ENCODE results near the gene CHCHD5. TPM values are rescaled to one million over a fixed set of nuclear protein-coding genes. Genes with fewer than 3 reads are reported as not detected.
"Not testable (repeated sequence)": the region's sequence is repeated elsewhere in the genome, so short reads cannot be mapped to it uniquely, and the experiment has no call there.

The CHCHD5 gene, protein sequence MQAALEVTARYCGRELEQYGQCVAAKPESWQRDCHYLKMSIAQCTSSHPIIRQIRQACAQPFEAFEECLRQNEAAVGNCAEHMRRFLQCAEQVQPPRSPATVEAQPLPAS
- total RNA-seq, result 10 to 100 TPM; 22.0 to 25.7 TPM

DNA sequence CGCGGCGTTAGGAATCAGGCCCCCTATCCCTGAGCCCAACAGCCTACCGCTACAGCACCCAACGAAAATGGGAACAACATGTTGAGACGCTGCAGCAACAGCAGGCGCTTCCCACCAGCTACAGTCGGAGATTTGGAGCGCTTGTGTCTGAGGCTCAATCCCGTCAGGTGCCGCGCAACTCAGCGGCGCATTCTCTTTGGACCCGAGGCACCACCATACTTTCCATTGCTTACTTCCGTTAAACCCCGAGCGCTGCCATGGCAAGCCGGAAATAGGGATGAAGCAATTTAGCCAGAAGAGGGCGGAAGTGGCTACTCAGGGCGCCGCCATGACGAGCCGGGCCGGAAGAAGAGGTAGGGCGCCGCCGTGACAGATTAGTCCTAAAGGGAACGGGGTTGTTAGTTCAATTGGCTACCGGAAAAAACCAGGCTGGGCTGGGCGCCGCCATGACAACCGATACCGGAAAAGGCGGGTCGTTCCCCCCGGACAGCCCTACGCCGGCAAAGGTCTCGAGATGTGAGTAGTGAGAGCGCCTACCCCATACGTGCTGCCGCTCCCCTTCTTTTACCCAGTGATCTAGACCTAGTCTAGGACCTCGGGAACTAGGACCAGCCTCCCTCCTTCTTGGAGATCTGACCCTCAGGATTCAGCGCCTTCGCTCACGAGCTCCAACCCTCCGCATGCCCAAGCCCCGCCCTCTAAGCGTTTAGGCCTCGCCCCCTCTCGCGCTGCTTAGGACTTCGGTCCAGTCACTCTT, at the start of gene CHCHD5:
CHCHD5 (plus strand) TSS at position 476 of the 757 bp plus-strand sequence; CDS start at position 515, 39 bp downstream.
- Mint-ChIP-seq H3K27ac (peak within 1 kb of the TSS; percentile 96 to 100), H3K4me3 (peak within 1 kb of the TSS; percentile 94), H3K36me3 (peaks cover 5% of the 10 kb centered on the region), H3K4me1 (ENCODE audit: low read depth in 2 of 2) (peaks cover 39 to 40% of the 10 kb centered on the region in 2 donors), H3K27me3 (no peaks in the 10 kb centered on the region), H3K9me3 (no peaks in the 10 kb centered on the region)
- DNase-seq (ENCODE audit: low spot score) (peak; percentile 97), ATAC-seq (peak; percentile 95 to 97)

DNA sequence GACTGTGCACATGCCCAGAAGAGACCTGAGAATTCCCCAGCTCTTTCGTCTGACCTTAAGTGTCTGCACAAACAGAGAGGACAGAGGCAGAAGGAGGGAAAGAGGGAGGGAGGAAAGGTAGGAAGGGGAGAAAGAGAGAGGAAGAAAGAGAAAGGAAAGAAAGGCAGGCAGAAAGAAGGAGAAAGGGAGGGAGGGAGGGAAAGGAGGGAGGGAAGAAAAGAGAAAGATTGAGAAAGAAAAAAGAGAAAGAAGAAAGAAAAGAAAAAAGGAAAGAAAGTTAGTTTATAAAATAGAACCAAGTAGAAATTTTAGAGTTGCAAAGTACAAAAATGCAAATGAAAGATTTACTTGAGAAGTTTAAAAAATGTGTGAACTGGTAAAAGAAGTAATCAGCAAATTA, 49.6 kb upstream of the CHCHD5 start:
- peaks cover 6% of the 10 kb centered on the region for H3K36me3 Mint-ChIP-seq
- ATAC-seq, result no peak
- H3K4me3 Mint-ChIP-seq, result no peak overlapping the region
- H3K27me3 Mint-ChIP-seq, result no peaks in the 10 kb centered on the region
- no peaks in the 10 kb centered on the region for H3K9me3 Mint-ChIP-seq
- no peaks in the 10 kb centered on the region for H3K4me1 Mint-ChIP-seq (ENCODE audit: low read depth in 2 of 2)
- no peak for DNase-seq (ENCODE audit: low spot score)
- H3K27ac Mint-ChIP-seq, result no peak overlapping the region

GRCh38 chr2:112536665-112537064, 47.7 kb upstream of the CHCHD5 start:
- H3K36me3 Mint-ChIP-seq; DNase-seq (ENCODE audit: low spot score); H3K4me3 Mint-ChIP-seq; H3K27me3 Mint-ChIP-seq; H3K9me3 Mint-ChIP-seq; H3K27ac Mint-ChIP-seq; ATAC-seq: not testable (repeated sequence)
- H3K4me1 Mint-ChIP-seq (ENCODE audit: low read depth in 2 of 2), result peaks cover 8 to 11% of the 10 kb centered on the region in 2 donors

DNA sequence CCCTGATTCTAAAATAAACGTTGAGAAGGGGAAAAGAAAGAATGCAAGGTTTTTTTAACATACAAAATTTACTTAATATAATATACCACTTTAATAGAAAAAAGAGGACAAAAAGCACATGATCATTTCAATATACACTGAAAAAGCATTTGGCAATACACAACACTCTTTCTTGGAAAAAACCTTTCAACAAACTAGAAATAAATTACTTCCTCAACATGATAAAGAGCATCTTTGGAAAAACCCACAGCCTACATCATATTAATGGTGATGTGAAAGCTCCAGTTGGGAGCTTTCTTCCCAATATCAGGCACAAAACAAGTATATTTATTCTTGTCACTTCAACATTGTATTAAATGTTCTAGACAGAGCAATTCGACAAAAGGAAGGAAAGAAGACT, 45.1 kb upstream of the CHCHD5 start:
- Mint-ChIP-seq H3K4me1 (ENCODE audit: low read depth in 2 of 2) (peaks cover 8 to 11% of the 10 kb centered on the region in 2 donors), H3K36me3 (no peaks in the 10 kb centered on the region), H3K27ac (no peak overlapping the region), H3K27me3 (no peaks in the 10 kb centered on the region), H3K4me3 (no peak overlapping the region), H3K9me3 (no peaks in the 10 kb centered on the region)
- no peak for DNase-seq (ENCODE audit: low spot score)
- ATAC-seq, result no peak

GRCh38 chr2:112540906-112541305, 43.5 kb upstream of the CHCHD5 start:
- ATAC-seq (no peak), DNase-seq (ENCODE audit: low spot score) (no peak)
- Mint-ChIP-seq H3K4me3 (peak overlapping the region; percentile 43), H3K36me3 (no peaks in the 10 kb centered on the region), H3K9me3 (no peaks in the 10 kb centered on the region), H3K27me3 (no peaks in the 10 kb centered on the region), H3K4me1 (ENCODE audit: low read depth in 2 of 2) (peaks cover 8 to 11% of the 10 kb centered on the region in 2 donors), H3K27ac (no peak overlapping the region)

GRCh38 chr2:112541315-112542122, 42.9 kb upstream of the CHCHD5 start:
- peak; percentile 86 to 87 for ATAC-seq
- no peaks in the 10 kb centered on the region for H3K9me3 Mint-ChIP-seq
- H3K27me3 Mint-ChIP-seq, result no peaks in the 10 kb centered on the region
- no peak overlapping the region for H3K27ac Mint-ChIP-seq
- H3K4me1 Mint-ChIP-seq (ENCODE audit: low read depth in 2 of 2), result peaks cover 8 to 11% of the 10 kb centered on the region in 2 donors
- peak; percentile 79 for DNase-seq (ENCODE audit: low spot score)
- H3K36me3 Mint-ChIP-seq, result no peaks in the 10 kb centered on the region
- H3K4me3 Mint-ChIP-seq, result no peak overlapping the region

GRCh38 chr2:112542123-112542983, 42.1 kb upstream of the CHCHD5 start, which contains the start of gene POLR1B:
Gene POLR1B, plus strand, starts transcription at chr2:112542465. Its CDS starts 30 bp downstream, at chr2:112542495.
- Mint-ChIP-seq H3K27ac (no peak within 1 kb of the TSS), H3K9me3 (no peaks in the 10 kb centered on the region)

DNA sequence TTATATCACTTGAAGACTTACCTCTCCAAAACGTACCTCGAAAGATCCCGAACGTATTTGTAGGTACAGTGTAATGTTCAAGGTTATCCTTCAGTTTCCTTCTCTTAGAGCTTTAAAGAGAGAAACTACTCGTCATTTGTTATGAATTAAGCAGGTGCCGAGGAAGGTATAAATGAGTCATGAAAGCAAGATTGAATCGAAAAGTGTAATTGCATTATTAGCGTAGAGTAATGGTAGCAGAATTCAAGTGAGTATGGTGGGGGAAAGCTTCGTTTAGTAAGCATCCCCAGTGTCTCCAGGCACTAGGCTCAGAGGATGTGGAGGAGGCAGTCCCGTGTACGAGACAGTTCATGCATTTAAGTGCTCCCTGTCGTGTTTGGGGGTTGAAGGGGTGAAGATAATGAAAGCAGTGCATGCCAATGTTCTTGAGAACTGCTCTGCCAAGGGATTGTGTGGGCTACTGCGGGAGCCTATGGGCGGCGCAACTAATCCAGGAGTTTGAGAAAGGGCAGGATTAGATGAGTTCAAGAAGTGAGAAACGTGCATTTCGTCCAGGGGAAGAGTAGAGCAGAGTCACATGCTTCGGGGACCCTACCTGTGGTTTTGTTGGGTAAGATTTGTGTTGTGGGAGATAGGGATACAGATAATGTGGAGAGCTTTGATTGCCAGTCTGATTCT, 41.3 kb upstream of the CHCHD5 start:
- no peaks in the 10 kb centered on the region for H3K9me3 Mint-ChIP-seq
- H3K27ac Mint-ChIP-seq, result no peak overlapping the region
- no peak overlapping the region for H3K4me3 Mint-ChIP-seq
- no peaks in the 10 kb centered on the region for H3K27me3 Mint-ChIP-seq
- H3K4me1 Mint-ChIP-seq (ENCODE audit: low read depth in 2 of 2), result peaks cover 8 to 16% of the 10 kb centered on the region in 2 donors
- DNase-seq (ENCODE audit: low spot score), result no peak
- H3K36me3 Mint-ChIP-seq, result peaks cover 6% of the 10 kb centered on the region
- no peak for ATAC-seq

More at GRCh38 chr2:112542123-112542983, 42.1 kb upstream of the CHCHD5 start, which contains the start of gene POLR1B:
- Mint-ChIP-seq H3K4me1 (ENCODE audit: low read depth in 2 of 2) (peaks cover 8 to 15% of the 10 kb centered on the region in 2 donors), H3K4me3 (no peak within 1 kb of the TSS), H3K36me3 (peaks cover 5% of the 10 kb centered on the region), H3K27me3 (no peaks in the 10 kb centered on the region)
- DNase-seq (ENCODE audit: low spot score) (peak; percentile 88), ATAC-seq (peak; percentile 91 to 94)

GRCh38 chr2:112547333-112547732, 37.1 kb upstream of the CHCHD5 start:
- no peak for ATAC-seq
- H3K27ac Mint-ChIP-seq, result no peak overlapping the region

GRCh38 chr2:112548980-112549379, 35.4 kb upstream of the CHCHD5 start:
- Mint-ChIP-seq H3K4me1 (ENCODE audit: low read depth in 2 of 2) (peaks cover 5 to 14% of the 10 kb centered on the region in 2 donors), H3K9me3 (no peaks in the 10 kb centered on the region), H3K27ac (no peak overlapping the region), H3K36me3 (peaks cover 32% of the 10 kb centered on the region), H3K4me3 (no peak overlapping the region), H3K27me3 (no peaks in the 10 kb centered on the region)
- no peak for DNase-seq (ENCODE audit: low spot score)
- ATAC-seq, result no peak

More at GRCh38 chr2:112547333-112547732, 37.1 kb upstream of the CHCHD5 start:
- Mint-ChIP-seq H3K4me1 (ENCODE audit: low read depth in 2 of 2) (peaks cover 5 to 14% of the 10 kb centered on the region in 2 donors), H3K36me3 (peaks cover 32% of the 10 kb centered on the region), H3K27me3 (no peaks in the 10 kb centered on the region), H3K9me3 (no peaks in the 10 kb centered on the region), H3K4me3 (no peak overlapping the region)
- DNase-seq (ENCODE audit: low spot score), result no peak

DNA sequence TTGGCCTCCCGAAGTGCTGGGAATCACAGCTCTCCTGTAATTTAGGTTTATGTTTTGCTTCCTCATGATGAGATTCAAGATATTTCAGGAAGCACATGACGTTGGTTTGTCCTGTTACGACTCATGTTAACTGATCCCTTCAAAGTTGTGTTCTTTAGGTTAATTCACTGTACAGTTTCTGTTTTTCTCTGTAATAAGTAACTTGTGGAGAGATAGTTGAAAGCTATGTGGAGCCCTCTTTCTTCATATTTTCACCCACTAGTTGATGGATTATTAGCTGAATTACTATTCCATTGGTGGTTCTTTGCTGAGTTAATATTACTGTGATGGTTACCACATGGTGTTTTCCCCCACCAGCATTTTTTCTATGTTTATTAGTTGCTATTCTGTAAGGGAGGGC, 18.3 kb upstream of the CHCHD5 start:
- no peak for DNase-seq (ENCODE audit: low spot score)
- H3K9me3 Mint-ChIP-seq, result no peaks in the 10 kb centered on the region
- H3K36me3 Mint-ChIP-seq, result peaks cover 48% of the 10 kb centered on the region
- ATAC-seq, result no peak
- no peaks in the 10 kb centered on the region for H3K4me1 Mint-ChIP-seq (ENCODE audit: low read depth in 2 of 2)
- no peaks in the 10 kb centered on the region for H3K27me3 Mint-ChIP-seq
- no peak overlapping the region for H3K4me3 Mint-ChIP-seq
- H3K27ac Mint-ChIP-seq, result no peak overlapping the region

DNA sequence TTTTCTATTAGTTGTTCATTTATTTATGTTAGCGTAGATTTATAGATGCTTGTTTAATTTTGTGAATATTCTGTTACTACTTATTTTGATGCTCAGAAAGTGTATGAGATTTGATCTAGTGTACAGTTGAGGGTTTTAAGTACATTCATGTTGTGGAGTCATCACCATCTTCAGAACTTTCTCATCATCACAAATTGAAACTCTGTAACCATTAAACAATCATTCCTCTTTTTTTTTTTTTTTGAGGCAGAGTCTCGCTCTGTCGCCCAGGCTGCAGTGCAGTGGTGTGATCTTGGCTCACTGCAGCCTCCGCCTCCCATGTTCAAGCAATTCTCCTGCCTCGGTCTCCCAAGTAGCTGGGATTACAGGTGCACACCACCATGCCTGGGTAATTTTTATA, 17.9 kb upstream of the CHCHD5 start:
- not testable (repeated sequence) for H3K27me3 Mint-ChIP-seq; H3K27ac Mint-ChIP-seq; H3K9me3 Mint-ChIP-seq; H3K4me1 Mint-ChIP-seq (ENCODE audit: low read depth in 2 of 2); H3K4me3 Mint-ChIP-seq; DNase-seq (ENCODE audit: low spot score); ATAC-seq
- peaks cover 50% of the 10 kb centered on the region for H3K36me3 Mint-ChIP-seq

GRCh38 chr2:112572005-112572404, 12.4 kb upstream of the CHCHD5 start:
- ATAC-seq, result no peak
- Mint-ChIP-seq H3K27ac (no peak overlapping the region), H3K9me3 (no peaks in the 10 kb centered on the region), H3K4me1 (ENCODE audit: low read depth in 2 of 2) (peaks cover 0 to 2% of the 10 kb centered on the region in 2 donors), H3K4me3 (no peak overlapping the region), H3K36me3 (peaks cover 62% of the 10 kb centered on the region), H3K27me3 (no peaks in the 10 kb centered on the region)
- no peak for DNase-seq (ENCODE audit: low spot score)

Data from natural killer cell treated with Interleukin-12 subunit alpha and Interleukin-12 subunit beta and Interleukin-15 and Interleukin-18, amount 100 ng/mL, for 72 hours (primary cell).